Thymus (tissue), 11 donors: ENCODE data around the gene NKAP. TPM values are rescaled to one million over a fixed set of nuclear protein-coding genes. Genes with fewer than 3 reads are reported as not detected.
A peak's percentile ranks its signal among the peaks of the same experiment; 100 is the strongest.

Experiments used
- DNase-seq, 9 donors: peaks; one replicate each; pipeline ENCODE4 v3.0.0-alpha.2; 2013; ENCODE audit warnings: low spot score in 9 of 9, low read depth in 6 of 9, missing footprints in 1 of 9
- H3K27ac ChIP-seq, 2 donors: one replicate each; pipeline ENCODE4 v1.5.1; 2013; ENCODE audit warnings: control low read depth in 1 of 2, low read depth in 1 of 2, low read length in 1 of 2, mild to moderate bottlenecking in 1 of 2, moderate library complexity in 1 of 2
- H3K27me3 ChIP-seq, 2 donors: one replicate each; pipeline ENCODE4 v1.5.1; 2013; ENCODE audit warnings: low read length in 1 of 2; ENCODE audit not compliant: control insufficient read depth in 2 of 2, insufficient read depth in 1 of 2
- H3K36me3 ChIP-seq, 2 donors: one replicate each; pipeline ENCODE4 v1.5.1; 2013; ENCODE audit warnings: low read length in 1 of 2, mild to moderate bottlenecking in 1 of 2, moderate library complexity in 1 of 2; ENCODE audit not compliant: control insufficient read depth in 2 of 2, insufficient read depth in 2 of 2
- H3K4me1 ChIP-seq, 2 donors: one replicate each; pipeline ENCODE4 v1.5.1; 2013; ENCODE audit warnings: low read length in 2 of 2; ENCODE audit not compliant: control insufficient read depth in 2 of 2, insufficient read depth in 2 of 2
- H3K4me3 ChIP-seq, 2 donors: one replicate each; pipeline ENCODE4 v1.5.1; 2013; ENCODE audit warnings: low read length in 2 of 2, control low read depth in 1 of 2, mild to moderate bottlenecking in 1 of 2
- H3K9me3 ChIP-seq, 2 donors: one replicate each; pipeline ENCODE4 v1.5.1; 2013; ENCODE audit warnings: low read length in 1 of 2, mild to moderate bottlenecking in 1 of 2; ENCODE audit not compliant: control insufficient read depth in 2 of 2, insufficient read depth in 1 of 2
- WGBS: extraction: QIAGEN DNeasy Blood & Tissue Kit; methylation state at CpG from one replicate; pipeline ENCODE4 v1.1.7; 2013; 5-methylcytosine and 5-hydroxymethylcytosine counted together
- polyA plus RNA-seq: library from polyadenylated mRNA; stranded (reverse); fragments of 200-250 nt; gene quantifications from one replicate; pipeline ENCODE4 v1.2.3, GENCODE V29; 2013
- total RNA-seq: library from RNA; stranded (reverse); fragments of 120-200 nt; gene quantifications from one replicate; pipeline ENCODE4 v1.2.4, GENCODE V29; 2013
- donor health status: healthy.

The NKAP gene
- total and polyA plus RNA-seq, 2 donors: 6.0 to 12.0 TPM

DNA sequence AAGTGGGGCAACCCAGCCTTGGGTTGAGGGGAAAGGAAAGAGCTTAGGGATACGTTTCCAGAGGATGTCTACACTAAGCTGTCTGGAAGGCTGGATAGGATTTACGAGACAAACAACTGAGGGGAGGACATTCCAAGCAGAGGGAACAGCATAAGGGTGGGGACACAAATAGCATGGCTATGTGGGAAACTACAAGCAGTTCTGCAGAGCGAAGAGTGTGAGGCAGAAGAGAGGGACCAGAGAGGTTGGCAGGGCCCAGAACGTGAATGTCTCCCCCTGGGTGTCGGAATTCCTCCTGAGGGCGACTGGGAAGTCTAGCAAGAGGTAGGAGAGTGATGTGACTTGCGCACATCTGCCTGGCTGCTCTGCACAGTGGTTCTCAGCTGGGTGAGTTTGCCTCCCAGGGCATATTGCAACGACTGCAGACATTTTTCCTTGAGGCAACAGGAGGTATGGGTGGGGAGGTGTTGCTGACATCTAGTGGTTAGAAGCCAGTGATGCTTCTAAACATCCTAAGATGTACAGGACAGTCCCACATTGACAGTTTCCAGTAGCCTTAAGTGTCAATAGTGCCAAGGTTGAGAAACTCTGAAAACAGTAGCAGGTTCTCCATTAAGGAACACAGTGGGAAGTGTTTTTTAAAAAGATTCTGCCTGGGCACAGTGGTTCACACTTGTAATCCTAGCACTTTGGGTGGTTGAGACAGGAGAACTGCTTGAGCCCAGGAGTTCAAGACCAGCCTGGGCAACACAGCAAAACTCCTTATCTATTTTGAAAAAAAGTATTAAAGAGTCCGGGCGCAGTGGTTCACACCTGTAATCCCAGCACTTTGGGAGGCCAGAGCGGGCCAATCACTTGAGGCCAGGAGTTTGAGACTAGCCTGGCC is 62.8 kb downstream of the NKAP start:
- H3K27me3 ChIP-seq: no peaks in the 10 kb centered on the region
- peaks cover 0 to 4% of the 10 kb centered on the region in 2 donors for H3K36me3 ChIP-seq
- WGBS: 85% methylated on average over 11 of the region's 11 CpGs
- peaks cover 0 to 9% of the 10 kb centered on the region in 2 donors for H3K4me1 ChIP-seq
- H3K4me3 ChIP-seq: no peak overlapping the region
- DNase-seq: peak in 6 of 9 donors; percentile 11 to 72 (median 38)
- no peaks in the 10 kb centered on the region for H3K9me3 ChIP-seq
- H3K27ac ChIP-seq: no peak overlapping the region

DNA sequence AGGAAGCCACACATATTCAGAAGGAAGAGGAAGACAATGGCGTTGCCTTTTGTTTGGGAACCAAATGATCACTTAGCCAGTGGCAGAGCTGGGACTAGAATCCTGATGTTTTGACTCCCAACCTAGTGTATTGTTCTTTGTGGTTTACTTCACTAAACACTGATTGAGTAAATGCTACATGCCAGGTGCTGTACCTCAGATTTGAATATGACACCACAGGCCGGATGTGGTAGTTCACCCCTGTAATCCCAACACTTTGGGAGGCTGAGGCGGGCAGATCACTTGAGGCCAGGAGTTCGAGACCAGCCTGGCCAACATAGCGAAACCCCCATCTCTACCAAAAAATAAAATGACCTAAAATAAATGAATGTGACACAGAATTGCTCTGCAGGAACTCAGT is 63.5 kb downstream of the NKAP start:
- no peak for DNase-seq
- peaks cover 0 to 9% of the 10 kb centered on the region in 2 donors for H3K4me1 ChIP-seq
- H3K27me3 ChIP-seq: no peaks in the 10 kb centered on the region
- H3K36me3 ChIP-seq: peaks cover 0 to 5% of the 10 kb centered on the region in 2 donors
- H3K27ac ChIP-seq: no peak overlapping the region
- H3K9me3 ChIP-seq: no peaks in the 10 kb centered on the region
- 90% methylated on average over 5 of the region's 5 CpGs for WGBS
- H3K4me3 ChIP-seq: no peak overlapping the region

DNA sequence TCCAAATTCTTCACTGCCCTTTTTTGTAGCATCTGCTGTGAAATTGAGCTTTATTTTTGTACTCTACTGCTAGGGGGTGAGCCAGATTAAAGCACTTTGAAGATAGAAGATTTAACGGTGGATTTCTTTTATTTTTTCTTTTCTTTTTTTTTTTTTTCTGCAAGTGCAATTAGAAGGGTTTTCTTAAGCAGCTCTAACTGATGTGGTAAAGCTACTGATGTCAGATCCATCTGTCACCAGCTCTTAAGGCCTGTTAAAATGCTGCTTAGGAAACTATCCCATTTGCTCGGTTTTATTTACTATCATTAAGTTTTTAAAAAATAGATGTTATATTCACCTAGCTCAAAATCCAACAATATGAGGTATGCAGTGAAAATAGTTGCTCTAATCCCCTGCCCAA is 64.8 kb downstream of the NKAP start:
- no peaks in the 10 kb centered on the region for H3K9me3 ChIP-seq
- 14% methylated on average over 2 of the region's 2 CpGs for WGBS

GRCh38 chrX:119871599-119872395 is 71.8 kb downstream of the NKAP start, which contains the start of the genes NDUFA1 and RNF113A:
Gene NDUFA1, plus strand, starts transcription at chrX:119871832. Its CDS starts 80 bp downstream, at chrX:119871912.
Gene RNF113A, minus strand, starts transcription at chrX:119871733. Its CDS starts 120 bp downstream, at chrX:119871613.
- peaks cover 0 to 5% of the 10 kb centered on the region in 2 donors for H3K36me3 ChIP-seq
- peak within 1 kb of the TSS; percentile 97 to 98 for H3K27ac ChIP-seq
- peak within 1 kb of the TSS; percentile 74 to 78 for H3K4me3 ChIP-seq
- H3K9me3 ChIP-seq: peaks cover 0 to 2% of the 10 kb centered on the region in 2 donors
- WGBS: under 1% methylated on average over 62 of the region's 62 CpGs
- peaks cover 3 to 4% of the 10 kb centered on the region in 2 donors for H3K4me1 ChIP-seq
- no peaks in the 10 kb centered on the region for H3K27me3 ChIP-seq
- DNase-seq: peak in 8 of 9 donors; percentile 67 to 93 (median 78)

More for the DNA sequence above, 64.8 kb downstream of the NKAP start:
- Histone ChIP-seq H3K36me3 (peaks cover 0 to 5% of the 10 kb centered on the region in 2 donors), H3K27ac (no peak overlapping the region), H3K4me3 (no peak overlapping the region), H3K4me1 (peaks cover 0 to 9% of the 10 kb centered on the region in 2 donors), H3K27me3 (no peaks in the 10 kb centered on the region)
- peak in 1 of 9 donors; percentile 8 for DNase-seq

GRCh38 chrX:119871245-119871598 is 72.3 kb downstream of the NKAP start:
- Histone ChIP-seq H3K36me3 (peaks cover 0 to 5% of the 10 kb centered on the region in 2 donors), H3K4me1 (peaks cover 3 to 4% of the 10 kb centered on the region in 2 donors), H3K4me3 (peak overlapping the region; percentile 74 to 78), H3K27ac (peak overlapping the region; percentile 97 to 98), H3K9me3 (peaks cover 0 to 2% of the 10 kb centered on the region in 2 donors), H3K27me3 (no peaks in the 10 kb centered on the region)
- peak in 3 of 9 donors; percentile 31 to 36 (median 35) for DNase-seq
- WGBS: under 1% methylated on average over 26 of the region's 26 CpGs

Other genes starting within 250 kb of the NKAP start
- gene SOWAHD, start 185.2 kb downstream of the NKAP start, total RNA-seq: 1.8 TPM
- 1.6 TPM for gene SOWAHD, start 185.2 kb downstream of the NKAP start, polyA plus RNA-seq
- gene RPL39, start 152.1 kb downstream of the NKAP start, total RNA-seq: 5,508 TPM
- 11,737 TPM for gene RPL39, start 152.1 kb downstream of the NKAP start, polyA plus RNA-seq
- gene UPF3B, start 90.8 kb downstream of the NKAP start, total RNA-seq: 5.0 TPM
- gene UPF3B, start 90.8 kb downstream of the NKAP start, polyA plus RNA-seq: 13.7 TPM
- 28.6 TPM for gene RNF113A, start 72.0 kb downstream of the NKAP start, total RNA-seq
- gene RNF113A, start 72.0 kb downstream of the NKAP start, polyA plus RNA-seq: 34.3 TPM
- gene NDUFA1, start 71.9 kb downstream of the NKAP start, total RNA-seq: 208 TPM
- gene NDUFA1, start 71.9 kb downstream of the NKAP start, polyA plus RNA-seq: 120 TPM
- 0.09 TPM for gene AKAP14, start 47.9 kb downstream of the NKAP start, total RNA-seq
- gene AKAP14, start 47.9 kb downstream of the NKAP start, polyA plus RNA-seq: 0.34 TPM
- 0.05 TPM for gene RHOXF2B, start 133.9 kb upstream of the NKAP start, total RNA-seq
- not detected for gene RHOXF2B, start 133.9 kb upstream of the NKAP start, polyA plus RNA-seq
- gene RHOXF1, start 172.2 kb upstream of the NKAP start, total RNA-seq: 0.42 TPM
- gene RHOXF1, start 172.2 kb upstream of the NKAP start, polyA plus RNA-seq: 0.39 TPM
- not detected for gene RHOXF2, start 214.9 kb upstream of the NKAP start, total RNA-seq
- 0.16 TPM for gene RHOXF2, start 214.9 kb upstream of the NKAP start, polyA plus RNA-seq